Transverse colon (tissue), 3 donors: Measurements from ENCODE around the gene PMEL.
A peak's percentile ranks its signal among the peaks of the same experiment; 100 is the strongest.

Source experiments
- EP300 ChIP-seq: sonication (generic); formaldehyde crosslinking; IDR thresholded peaks from one replicate; pipeline ENCODE4 v1.6.1; 2017; ENCODE audit warnings: antibody characterized with exemption, low read depth
- TF ChIP-seq, protein P1 (sequence below), 5 experiments: fragments of 200-600 bp in 3 of 5; fragments of 450-650 bp in 2 of 5; sonication (generic) in 3 of 5; IDR thresholded peaks; 1 replicate in 2 of 5; 2 replicates in 3 of 5; pipeline ENCODE4 v1.5.1; 2016 to 2017; ENCODE audit warnings: antibody characterized with exemption in 5 of 5, inconsistent platforms in 3 of 5, mild to moderate bottlenecking in 2 of 5, moderate library complexity in 1 of 5

DNA sequence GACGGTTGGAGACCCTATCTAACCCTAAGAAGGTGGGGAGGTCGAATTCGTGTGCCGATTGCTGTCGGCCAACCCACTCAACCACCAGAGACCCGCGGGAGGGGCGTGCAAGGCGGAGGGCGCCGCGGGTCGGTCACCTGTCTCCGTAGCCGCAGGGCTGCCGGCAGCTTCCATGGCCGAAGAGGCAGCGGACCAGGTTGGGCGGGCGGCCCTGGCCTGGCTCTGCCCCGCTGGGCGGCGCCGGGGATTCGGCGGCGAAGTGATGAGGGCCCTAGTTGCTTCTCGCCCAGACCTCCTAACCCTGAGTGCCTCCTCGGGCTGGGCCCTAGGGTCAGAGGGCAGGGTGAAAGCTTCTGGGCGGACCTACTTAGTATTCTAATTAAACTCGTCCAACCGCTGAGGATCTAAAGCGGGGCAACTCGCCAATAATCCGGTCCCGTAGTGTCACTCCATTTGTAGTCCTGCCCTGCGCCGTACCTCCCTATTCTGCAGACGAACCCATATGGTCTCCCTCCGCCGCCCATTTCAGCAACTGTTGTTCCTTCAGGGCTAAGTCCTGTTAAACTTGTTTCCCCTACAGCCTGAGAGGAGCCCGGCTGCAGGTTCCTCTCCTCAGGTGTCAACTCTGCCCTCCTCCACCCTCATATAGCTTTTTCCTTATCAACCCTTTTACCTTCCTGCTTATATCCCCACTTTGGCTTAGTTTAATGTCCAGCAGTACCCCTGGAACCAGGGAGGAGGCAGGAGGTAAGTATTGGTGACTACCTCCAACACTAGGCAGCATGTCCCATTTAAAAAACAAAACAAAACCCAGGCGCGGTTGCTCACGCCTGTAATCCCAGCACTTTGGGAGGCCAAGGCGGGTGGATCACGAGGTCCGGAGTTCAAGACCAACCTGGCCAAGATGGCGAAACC is 38.0 kb downstream of the PMEL start, which contains the start of gene PYM1:
- TF ChIP-seq, protein P1, sequence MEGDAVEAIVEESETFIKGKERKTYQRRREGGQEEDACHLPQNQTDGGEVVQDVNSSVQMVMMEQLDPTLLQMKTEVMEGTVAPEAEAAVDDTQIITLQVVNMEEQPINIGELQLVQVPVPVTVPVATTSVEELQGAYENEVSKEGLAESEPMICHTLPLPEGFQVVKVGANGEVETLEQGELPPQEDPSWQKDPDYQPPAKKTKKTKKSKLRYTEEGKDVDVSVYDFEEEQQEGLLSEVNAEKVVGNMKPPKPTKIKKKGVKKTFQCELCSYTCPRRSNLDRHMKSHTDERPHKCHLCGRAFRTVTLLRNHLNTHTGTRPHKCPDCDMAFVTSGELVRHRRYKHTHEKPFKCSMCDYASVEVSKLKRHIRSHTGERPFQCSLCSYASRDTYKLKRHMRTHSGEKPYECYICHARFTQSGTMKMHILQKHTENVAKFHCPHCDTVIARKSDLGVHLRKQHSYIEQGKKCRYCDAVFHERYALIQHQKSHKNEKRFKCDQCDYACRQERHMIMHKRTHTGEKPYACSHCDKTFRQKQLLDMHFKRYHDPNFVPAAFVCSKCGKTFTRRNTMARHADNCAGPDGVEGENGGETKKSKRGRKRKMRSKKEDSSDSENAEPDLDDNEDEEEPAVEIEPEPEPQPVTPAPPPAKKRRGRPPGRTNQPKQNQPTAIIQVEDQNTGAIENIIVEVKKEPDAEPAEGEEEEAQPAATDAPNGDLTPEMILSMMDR (IDR thresholded peaks at IDR 0.05): peak in 1 of 5 experiments; percentile 11
- TF ChIP-seq EP300: no peak
